Measurements from ENCODE around the gene APOBEC2. TPM values are rescaled to one million over a fixed set of nuclear protein-coding genes. Genes with fewer than 3 reads are reported as not detected.

The APOBEC2 gene
- total RNA-seq, 2 experiments from 2014 or later: not detected

GRCh38 chr6:41080621-41081020 is 27.6 kb downstream of the APOBEC2 start:
- Mint-ChIP-seq H3K4me1 (peaks cover 47% of the 10 kb centered on the region), H3K36me3 (peaks cover 36% of the 10 kb centered on the region), H3K9me3 (no peaks in the 10 kb centered on the region), H3K4me3 (peak overlapping the region; percentile 0), H3K27me3 (no peaks in the 10 kb centered on the region), H3K27ac (peak overlapping the region; percentile 80)
- DNase-seq: no peak

DNA sequence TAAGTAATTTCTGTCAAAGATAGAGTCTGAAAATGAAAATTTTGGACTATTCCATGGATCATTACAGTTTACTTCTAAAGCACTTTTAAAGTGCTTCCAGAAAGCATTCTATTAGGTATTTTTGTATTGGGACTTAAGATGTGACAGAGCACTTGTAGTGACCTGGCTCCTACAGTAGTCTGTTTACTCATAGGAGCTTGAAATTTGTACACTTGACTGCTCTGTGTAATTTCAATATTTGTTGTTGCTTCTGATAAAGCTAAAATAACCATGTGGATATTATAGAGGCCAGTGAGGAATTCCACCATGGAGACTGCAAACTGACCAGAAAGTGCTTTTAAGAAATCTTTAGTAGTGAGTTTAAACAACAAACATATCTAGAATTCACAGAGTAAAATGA is 30.1 kb downstream of the APOBEC2 start:
- Mint-ChIP-seq H3K27ac (no peak overlapping the region), H3K36me3 (peaks cover 39% of the 10 kb centered on the region), H3K4me1 (peaks cover 35% of the 10 kb centered on the region), H3K9me3 (no peaks in the 10 kb centered on the region), H3K27me3 (no peaks in the 10 kb centered on the region), H3K4me3 (no peak overlapping the region)
- DNase-seq: no peak

DNA sequence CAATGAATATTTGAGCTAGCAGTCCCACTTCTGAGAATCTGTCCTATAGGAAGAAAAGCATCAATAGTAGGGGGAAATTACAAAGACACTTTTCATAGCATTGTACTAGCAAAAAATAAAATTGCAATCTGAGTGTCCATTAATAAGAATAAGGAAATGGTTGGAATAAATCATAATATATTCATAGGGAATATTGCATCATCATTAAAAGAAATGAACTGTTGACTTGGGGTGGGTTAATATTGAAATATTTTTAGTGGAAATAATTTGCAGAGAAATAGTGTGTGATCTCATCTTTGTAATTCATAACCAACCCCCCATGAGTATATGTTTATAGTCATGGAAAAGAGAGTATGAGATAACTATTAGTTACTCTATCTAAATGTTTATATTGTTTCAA is 32.2 kb downstream of the APOBEC2 start:
- Mint-ChIP-seq H3K27ac (no peak overlapping the region), H3K4me3 (no peak overlapping the region), H3K36me3 (peaks cover 38% of the 10 kb centered on the region), H3K9me3 (no peaks in the 10 kb centered on the region), H3K27me3 (no peaks in the 10 kb centered on the region), H3K4me1 (peaks cover 20% of the 10 kb centered on the region)
- no peak for DNase-seq

DNA sequence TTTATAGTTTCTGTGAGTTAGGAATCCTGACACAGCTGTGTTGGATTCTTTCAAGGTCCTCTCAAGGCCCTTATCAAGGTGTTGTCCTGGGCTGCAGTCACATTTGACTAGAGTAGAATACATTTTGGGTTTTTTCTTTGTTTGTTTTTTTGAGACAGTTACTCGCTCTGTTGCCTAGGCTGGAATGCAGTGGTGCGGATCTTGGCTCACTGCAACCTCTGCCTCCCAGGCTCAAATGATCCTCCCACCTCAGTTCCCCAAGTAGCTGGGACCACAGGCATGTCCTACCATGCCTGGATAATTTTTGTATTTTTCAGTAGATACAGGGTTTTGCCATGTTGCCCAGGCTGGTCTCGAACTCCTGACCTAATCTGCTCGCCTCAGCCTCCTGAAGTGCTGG is 35.4 kb downstream of the APOBEC2 start:
- H3K9me3 Mint-ChIP-seq: no peaks in the 10 kb centered on the region
- no peak overlapping the region for H3K27ac Mint-ChIP-seq
- peaks cover 24% of the 10 kb centered on the region for H3K36me3 Mint-ChIP-seq
- peaks cover 4% of the 10 kb centered on the region for H3K4me1 Mint-ChIP-seq
- DNase-seq: no peak
- H3K4me3 Mint-ChIP-seq: no peak overlapping the region
- no peaks in the 10 kb centered on the region for H3K27me3 Mint-ChIP-seq

DNA sequence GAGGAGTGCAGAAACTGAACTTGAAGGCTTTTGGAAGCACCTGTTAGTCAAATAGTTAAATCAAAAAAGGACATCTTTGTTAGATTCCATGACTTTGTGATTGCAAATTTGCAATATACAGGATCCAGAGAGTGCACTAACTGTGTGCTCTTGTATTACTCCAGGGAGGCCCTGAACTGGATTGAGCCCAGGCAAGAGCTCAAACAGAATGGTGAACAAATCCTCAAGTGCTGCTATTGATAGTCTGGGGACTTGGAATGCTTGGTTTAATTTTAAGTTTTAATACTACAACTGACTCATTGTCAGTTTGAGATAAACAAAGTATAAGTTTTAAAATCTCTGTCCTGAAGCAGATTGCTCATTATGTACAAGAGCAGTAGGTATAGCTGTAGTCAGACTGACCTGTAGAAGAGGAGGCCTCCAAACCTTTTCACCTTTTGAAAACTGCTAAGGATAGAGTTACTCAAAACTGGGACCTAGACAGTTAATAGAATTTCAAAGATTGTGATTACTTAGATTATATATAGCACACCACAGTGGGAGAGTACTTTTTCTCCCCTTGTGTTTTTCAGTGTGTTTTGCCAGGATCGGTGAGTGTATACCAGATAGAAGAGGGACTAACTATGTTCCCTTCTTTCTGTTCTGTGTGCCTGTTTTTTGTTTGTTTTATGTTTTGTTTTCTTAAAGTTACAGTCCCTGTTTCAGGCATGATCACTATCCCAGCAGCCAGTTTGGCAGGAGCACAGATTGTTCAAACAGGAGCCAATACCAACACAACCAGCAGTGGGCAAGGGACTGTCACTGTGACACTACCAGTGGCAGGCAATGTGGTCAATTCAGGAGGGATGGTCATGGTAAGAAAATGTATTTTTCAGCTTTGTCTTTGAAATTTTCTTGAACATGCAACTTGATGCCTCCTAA is 38.1 kb downstream of the APOBEC2 start:
- Mint-ChIP-seq H3K27me3 (no peaks in the 10 kb centered on the region), H3K36me3 (peaks cover 23% of the 10 kb centered on the region), H3K9me3 (no peaks in the 10 kb centered on the region), H3K27ac (no peak overlapping the region), H3K4me3 (no peak overlapping the region), H3K4me1 (no peaks in the 10 kb centered on the region)
- no peak for DNase-seq

GRCh38 chr6:41092421-41093140 is 39.6 kb downstream of the APOBEC2 start:
- Mint-ChIP-seq H3K27me3 (no peaks in the 10 kb centered on the region), H3K4me3 (no peak overlapping the region), H3K9me3 (no peaks in the 10 kb centered on the region), H3K4me1 (peaks cover 1% of the 10 kb centered on the region), H3K27ac (no peak overlapping the region), H3K36me3 (peaks cover 26% of the 10 kb centered on the region)
- no peak for DNase-seq

- H3K4me1 Mint-ChIP-seq: peaks cover 1% of the 10 kb centered on the region
- no peaks in the 10 kb centered on the region for H3K27me3 Mint-ChIP-seq
- H3K36me3 Mint-ChIP-seq: peaks cover 26% of the 10 kb centered on the region
- H3K27ac Mint-ChIP-seq: no peak overlapping the region
- DNase-seq: no peak
- H3K4me3 Mint-ChIP-seq: no peak overlapping the region
- H3K9me3 Mint-ChIP-seq: no peaks in the 10 kb centered on the region
Measured at GRCh38 chr6:41093729-41094128, 40.7 kb downstream of the APOBEC2 start.

DNA sequence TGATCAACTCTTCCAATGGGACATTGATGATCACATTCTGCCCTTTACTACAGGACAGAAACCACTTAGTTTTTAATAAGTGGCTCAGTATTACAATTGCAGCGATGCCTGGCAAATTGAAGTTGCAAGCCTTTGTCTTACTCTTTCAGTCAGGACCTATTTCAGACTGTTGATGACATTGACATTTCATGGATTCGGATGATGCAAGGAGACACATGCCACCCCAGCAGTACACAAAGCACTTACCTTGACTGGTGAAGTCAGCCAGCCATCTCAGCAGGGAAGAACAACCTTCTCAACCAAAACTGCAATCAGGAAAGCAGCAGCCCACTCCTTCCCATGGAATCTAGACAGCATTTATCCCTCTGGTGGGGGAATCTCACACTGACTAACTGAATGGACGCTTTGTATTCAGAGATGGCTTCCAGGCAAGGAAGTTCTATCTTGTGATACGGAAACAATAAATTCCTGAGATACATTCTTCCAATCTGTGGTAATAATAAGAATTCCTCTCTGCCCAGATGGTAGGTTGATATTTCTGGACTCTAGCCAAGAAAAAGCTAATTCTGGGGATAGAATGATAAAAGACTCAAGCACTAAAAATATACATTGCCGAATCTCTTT is 44.6 kb downstream of the APOBEC2 start:
- Mint-ChIP-seq H3K9me3 (no peaks in the 10 kb centered on the region), H3K4me1 (peaks cover 5% of the 10 kb centered on the region), H3K27ac (no peak overlapping the region), H3K4me3 (no peak overlapping the region), H3K36me3 (peaks cover 26% of the 10 kb centered on the region), H3K27me3 (no peaks in the 10 kb centered on the region)
- DNase-seq: no peak

GRCh38 chr6:41098366-41098765 is 45.4 kb downstream of the APOBEC2 start:
- no peak for DNase-seq
- no peaks in the 10 kb centered on the region for H3K27me3 Mint-ChIP-seq
- peaks cover 5% of the 10 kb centered on the region for H3K4me1 Mint-ChIP-seq
- no peak overlapping the region for H3K27ac Mint-ChIP-seq
- H3K9me3 Mint-ChIP-seq: no peaks in the 10 kb centered on the region
- no peak overlapping the region for H3K4me3 Mint-ChIP-seq
- peaks cover 26% of the 10 kb centered on the region for H3K36me3 Mint-ChIP-seq

DNA sequence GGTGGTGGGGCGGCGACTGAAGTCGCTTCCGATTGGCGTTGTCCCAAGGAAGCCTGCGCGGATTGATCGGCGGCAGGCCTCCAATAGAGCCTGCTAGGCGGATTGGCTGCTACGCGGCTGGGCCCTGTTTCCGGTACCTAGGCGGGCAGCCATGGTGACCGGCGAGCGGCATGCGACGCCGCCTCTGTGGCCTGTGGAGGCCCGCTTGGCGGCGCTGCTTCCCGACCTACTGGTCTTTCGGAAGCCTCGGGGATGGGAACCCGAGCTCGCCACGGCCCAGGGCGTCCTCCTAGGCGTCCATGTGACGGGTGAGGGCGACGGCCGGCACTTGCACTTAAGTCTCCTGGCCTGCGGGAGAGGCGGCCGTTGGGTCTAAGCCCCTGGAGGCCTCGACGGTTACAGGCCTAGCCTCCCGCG is 47.9 kb downstream of the APOBEC2 start:
- Mint-ChIP-seq H3K27me3 (no peaks in the 10 kb centered on the region), H3K36me3 (peaks cover 17% of the 10 kb centered on the region), H3K9me3 (no peaks in the 10 kb centered on the region), H3K4me3 (peak overlapping the region; percentile 53), H3K27ac (no peak overlapping the region), H3K4me1 (peaks cover 5% of the 10 kb centered on the region)
- DNase-seq: peak; percentile 52

DNA sequence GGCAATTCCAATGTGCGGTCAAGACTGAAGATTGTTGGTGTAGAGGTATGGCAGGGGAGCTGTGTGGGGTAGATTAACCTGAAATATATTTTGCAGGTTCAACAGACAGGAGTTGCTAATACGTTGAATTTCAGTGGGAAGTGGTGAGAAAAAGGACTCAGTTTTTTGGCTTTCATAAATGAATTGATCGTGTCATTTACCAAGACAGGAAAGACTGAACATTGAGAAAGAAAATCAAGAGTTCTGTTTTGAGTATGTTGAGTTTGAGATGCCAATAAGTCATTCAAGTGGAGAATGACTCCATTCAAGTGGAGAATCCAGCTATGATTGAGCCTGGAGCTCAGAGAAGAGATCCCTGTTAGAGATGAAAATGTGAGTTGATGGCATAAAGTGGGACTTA is 50.8 kb downstream of the APOBEC2 start:
- DNase-seq: no peak
- Mint-ChIP-seq H3K36me3 (peaks cover 11% of the 10 kb centered on the region), H3K27ac (no peak overlapping the region), H3K27me3 (no peaks in the 10 kb centered on the region), H3K9me3 (no peaks in the 10 kb centered on the region), H3K4me3 (no peak overlapping the region), H3K4me1 (peaks cover 4% of the 10 kb centered on the region)

GRCh38 chr6:41111017-41111416 is 58.0 kb downstream of the APOBEC2 start:
- Mint-ChIP-seq H3K27me3 (no peaks in the 10 kb centered on the region), H3K27ac (no peak overlapping the region), H3K4me1 (no peaks in the 10 kb centered on the region), H3K36me3 (no peaks in the 10 kb centered on the region), H3K9me3 (no peaks in the 10 kb centered on the region), H3K4me3 (no peak overlapping the region)
- DNase-seq: no peak
